Epithelial cell of prostate (primary cell): ENCODE measurements around the gene TEX19.

Experiments used
- DNase-seq: peaks from one replicate; pipeline ENCODE4 v3.0.0-alpha.2; 2011; ENCODE audit warnings: low read depth, low spot score
- H3K27ac ChIP-seq: fragments of 450-650 bp; 2 replicates; pipeline ENCODE4 v1.5.1; 2017; ENCODE audit warnings: mild to moderate bottlenecking

TEX19 gene

GRCh38 chr17:82358465-82359350 is at the start of gene TEX19:
Gene TEX19, plus strand, starts transcription at chr17:82359247. Its CDS starts 2,904 bp downstream, at chr17:82362151.
- DNase-seq: no peak
- H3K27ac ChIP-seq: no peak within 1 kb of the TSS

DNA sequence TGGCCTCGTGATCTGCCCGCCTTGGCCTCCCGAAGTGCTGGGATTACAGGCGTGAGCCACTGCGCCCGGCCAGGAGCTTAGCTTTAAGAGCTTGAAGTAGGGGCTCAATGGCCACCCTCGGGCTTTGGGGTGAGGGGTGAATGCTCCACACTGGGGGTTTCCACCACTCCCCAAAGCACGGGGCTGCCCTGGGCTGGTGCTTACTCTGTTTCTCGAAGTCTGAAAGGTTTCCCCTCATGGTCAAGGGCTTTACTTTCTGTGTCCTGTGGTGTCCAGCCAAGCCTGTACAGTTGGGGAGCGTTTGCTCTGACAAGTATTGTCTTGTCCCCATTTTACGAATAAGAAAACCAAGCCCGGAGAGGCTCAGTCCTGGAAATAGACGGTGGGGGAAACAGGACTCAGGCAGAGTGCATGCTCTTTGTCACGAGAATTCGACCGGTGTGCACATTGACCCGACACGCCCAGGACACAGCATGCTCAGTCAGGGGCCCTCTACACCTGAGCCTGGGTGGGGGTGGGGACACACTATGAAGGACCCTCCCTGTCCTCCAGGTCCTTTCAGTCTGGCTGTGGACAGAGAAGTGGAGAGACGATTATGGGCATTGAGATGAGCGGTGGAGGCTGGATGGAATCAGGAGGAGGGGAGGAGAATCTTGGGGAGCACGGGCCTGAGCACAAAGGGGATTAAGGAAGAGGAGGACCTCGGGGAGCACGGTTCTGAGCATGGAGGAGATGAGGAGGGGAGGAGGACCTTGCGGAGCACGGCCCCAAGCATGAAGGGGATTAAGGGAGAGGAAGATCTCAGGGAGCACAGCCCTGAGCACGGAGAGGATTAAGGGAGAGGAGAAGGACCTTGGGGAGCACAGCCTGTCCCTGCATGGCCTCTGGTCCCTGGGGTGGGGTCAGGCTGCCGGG is 49.1 kb upstream of the TEX19 start:
- DNase-seq: no peak
- no peak overlapping the region for H3K27ac ChIP-seq

DNA sequence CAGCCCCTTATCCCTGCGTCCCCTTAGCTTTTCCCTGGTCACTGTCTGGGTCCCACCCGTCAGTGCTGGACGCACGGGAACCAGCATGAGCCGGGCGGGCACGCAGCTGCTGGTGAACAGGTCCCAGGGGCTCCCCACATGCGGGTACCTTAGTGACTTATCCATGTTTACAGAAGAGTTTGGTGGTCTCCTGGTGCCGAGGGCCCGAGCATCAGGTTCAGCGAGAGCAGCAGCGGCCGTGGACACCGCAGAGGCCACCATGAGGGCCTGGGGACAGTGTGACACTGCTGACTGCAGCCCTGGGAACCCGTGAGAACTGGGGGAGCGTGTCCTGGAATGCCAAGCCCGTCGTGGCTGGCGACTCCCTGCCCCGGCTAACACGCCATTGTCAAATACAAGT is 48.2 kb upstream of the TEX19 start:
- DNase-seq: no peak
- no peak overlapping the region for H3K27ac ChIP-seq

DNA sequence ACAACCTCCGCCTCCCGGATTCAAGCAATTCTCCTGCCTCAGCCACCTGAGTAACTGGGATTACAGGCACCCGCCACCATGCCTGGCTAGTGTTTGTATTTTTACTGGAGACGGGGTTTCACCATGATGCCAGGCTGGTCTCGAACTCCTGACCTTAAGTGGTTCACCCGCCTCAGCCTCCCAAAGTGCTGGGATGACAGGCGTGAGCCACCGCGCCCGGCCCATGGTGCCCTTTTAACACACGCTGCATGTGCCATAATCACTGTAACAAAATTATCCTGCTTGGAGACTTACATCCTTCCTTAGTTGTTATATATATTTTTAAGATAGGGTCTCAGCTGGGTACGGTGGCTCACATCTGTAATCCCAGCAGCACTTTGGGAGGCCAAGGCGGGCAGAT is 47.1 kb upstream of the TEX19 start:
- DNase-seq: no peak
- H3K27ac ChIP-seq: no peak overlapping the region

DNA sequence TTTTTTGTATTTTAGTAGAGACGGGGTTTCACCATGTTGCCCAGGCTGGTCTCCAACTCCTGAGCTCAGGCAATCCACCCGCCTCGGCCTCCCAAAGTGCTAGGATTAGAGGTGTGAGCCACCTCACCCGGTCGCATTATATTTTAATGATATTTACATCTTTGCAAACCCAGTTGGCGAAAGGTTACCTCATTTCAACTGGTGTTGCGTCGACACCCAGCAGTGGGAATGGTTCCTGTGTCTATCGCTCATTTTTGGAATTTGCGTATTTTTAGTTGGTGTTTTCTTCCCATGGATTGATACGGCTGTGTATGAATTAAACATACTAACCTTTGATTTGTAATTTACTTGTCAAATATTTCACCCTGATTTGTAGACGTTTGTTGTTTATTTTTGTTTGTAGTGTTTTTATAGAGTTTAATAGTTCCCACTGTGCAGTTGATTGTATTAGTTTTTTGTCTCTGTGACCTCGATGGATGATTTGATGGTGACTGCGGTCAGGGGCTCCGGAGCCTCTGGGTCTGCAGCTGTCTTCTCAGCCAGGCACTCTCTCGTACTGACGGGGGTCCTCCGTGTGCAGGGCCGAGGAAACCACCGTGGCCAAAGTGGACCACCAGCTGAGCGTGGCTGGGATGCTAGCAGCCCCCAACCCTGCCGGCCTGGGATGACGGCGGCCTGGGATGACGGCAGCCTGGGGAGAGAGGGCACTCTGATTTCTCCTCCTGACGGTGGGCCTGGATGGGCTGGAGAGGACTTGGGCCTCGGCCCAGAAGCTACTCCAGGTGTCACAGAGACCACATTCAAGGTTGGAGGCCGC is 45.6 kb upstream of the TEX19 start:
- no peak overlapping the region for H3K27ac ChIP-seq
- no peak for DNase-seq

- no peak overlapping the region for H3K27ac ChIP-seq
- DNase-seq: no peak
These were observed 44.9 kb upstream of the TEX19 start for GRCh38 chr17:82314012-82314726.

GRCh38 chr17:82314727-82315605 is 44.1 kb upstream of the TEX19 start:
- no peak for DNase-seq
- no peak overlapping the region for H3K27ac ChIP-seq

GRCh38 chr17:82315703-82316358 is 43.2 kb upstream of the TEX19 start:
- DNase-seq: no peak
- no peak overlapping the region for H3K27ac ChIP-seq

DNA sequence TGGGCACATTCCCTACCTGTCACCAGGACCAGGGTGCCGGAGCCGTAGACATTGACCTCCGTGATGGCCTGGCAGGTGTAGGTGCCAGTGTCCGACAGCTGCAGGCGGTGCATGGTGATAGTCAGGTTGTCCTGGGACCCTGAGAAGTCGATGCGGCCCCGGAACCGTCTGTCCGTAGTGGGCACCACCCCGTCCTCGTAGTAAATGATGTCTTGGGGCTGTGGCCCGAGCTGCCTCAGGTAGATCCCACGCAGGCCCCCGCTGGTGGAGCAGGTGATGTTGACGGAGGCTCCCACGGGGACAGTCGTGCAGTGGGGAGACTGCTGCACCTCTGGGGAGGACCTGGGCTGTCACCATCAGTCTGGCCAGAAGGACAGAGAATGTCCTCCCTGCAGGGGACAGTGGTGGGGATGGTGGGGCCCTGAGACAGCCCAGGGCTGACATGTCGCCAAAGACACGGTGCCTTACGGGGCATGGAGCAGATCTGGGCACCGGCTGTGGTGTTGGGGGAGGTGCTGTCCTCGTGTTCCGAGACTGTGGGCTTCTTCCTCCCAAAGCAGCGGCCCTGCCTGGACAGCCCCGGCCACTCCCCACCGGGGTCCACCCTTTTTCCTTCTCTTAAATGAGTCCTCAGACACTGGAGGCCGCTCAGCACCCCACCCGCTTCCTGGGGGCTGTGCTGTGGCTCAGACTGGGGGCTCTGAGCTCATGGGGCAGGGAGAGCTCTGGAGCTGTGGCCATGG is 42.2 kb upstream of the TEX19 start:
- DNase-seq: no peak
- H3K27ac ChIP-seq: no peak overlapping the region

GRCh38 chr17:82317394-82318168 is 41.5 kb upstream of the TEX19 start, which contains the start of gene CD7:
Gene CD7, minus strand, starts transcription at chr17:82317608. Its CDS starts 113 bp downstream, at chr17:82317495.
- H3K27ac ChIP-seq: no peak within 1 kb of the TSS
- no peak for DNase-seq

DNA sequence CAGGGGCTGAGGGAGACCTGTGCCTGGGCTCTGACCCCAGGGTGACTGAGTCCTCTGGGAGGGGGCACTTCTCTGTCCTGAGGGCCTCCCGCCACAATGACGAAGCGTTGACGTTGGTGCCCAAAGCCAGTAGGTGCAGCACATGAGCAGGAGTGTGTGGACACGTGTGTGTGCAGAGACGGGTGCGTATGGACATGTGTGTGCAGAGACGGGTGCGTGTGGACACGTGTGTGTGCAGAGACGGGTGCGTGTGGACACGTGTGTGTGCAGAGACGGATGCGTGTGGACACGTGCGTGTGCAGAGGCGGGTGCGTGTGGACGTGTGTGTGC is 40.9 kb upstream of the TEX19 start:
- no peak for DNase-seq
- no peak overlapping the region for H3K27ac ChIP-seq

GRCh38 chr17:82318772-82319606 is 40.1 kb upstream of the TEX19 start:
- no peak for DNase-seq
- H3K27ac ChIP-seq: no peak overlapping the region

DNA sequence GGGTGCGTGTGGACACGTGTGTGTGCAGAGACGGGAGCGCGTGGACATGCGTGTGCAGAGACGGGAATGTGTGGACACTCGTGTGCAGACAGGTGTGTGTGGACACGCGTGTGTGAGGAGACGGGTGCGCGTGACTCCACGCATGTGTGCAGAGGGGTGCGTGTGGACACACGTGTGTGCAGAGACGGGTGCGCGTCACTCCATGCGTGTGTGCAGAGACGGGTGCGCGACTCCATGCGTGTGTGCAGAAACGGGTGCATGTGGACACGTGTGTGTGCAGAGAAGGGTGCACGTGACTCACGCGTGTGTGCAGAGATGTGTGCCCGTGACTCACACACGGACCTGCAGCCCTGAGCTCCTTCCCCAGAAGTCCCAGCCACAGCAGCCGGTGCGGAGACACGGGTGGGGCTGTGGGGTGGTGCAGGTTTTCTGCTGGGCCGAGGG is 39.4 kb upstream of the TEX19 start:
- no peak for DNase-seq
- no peak overlapping the region for H3K27ac ChIP-seq

- DNase-seq: no peak
- no peak overlapping the region for H3K27ac ChIP-seq
These were observed 38.8 kb upstream of the TEX19 start for GRCh38 chr17:82320140-82320840.
